HL-60 (cell line): ENCODE results near the gene BMAL1.

ENCODE experiments used
- CTCF ChIP-seq: IDR thresholded peaks from one replicate; pipeline ENCODE4 v1.5.1; 2011; ENCODE audit warnings: low read length, control low read depth, inconsistent platforms; ENCODE audit not compliant: insufficient read depth
- GABPA ChIP-seq: IDR thresholded peaks from 2 replicates; pipeline ENCODE4 v1.6.1; 2012; ENCODE audit warnings: low read depth
- POLR2AphosphoS5 ChIP-seq: IDR thresholded peaks from 2 replicates; pipeline ENCODE4 v1.6.1; 2012; ENCODE audit warnings: low read depth
- REST ChIP-seq: IDR thresholded peaks from 2 replicates; pipeline ENCODE4 v1.6.1; 2012; ENCODE audit warnings: low read depth; ENCODE audit not compliant: insufficient replicate concordance
- SPI1 ChIP-seq: IDR thresholded peaks from 2 replicates; pipeline ENCODE4 v1.6.1; 2012; ENCODE audit warnings: low read depth, mild to moderate bottlenecking, borderline replicate concordance

- TF ChIP-seq CTCF, result no peak
- TF ChIP-seq REST, result no peak
- TF ChIP-seq POLR2AphosphoS5, result no peak
- no peak for TF ChIP-seq GABPA
- TF ChIP-seq SPI1, result no peak
These were observed 61.9 kb downstream of the BMAL1 start for GRCh38 chr11:13339195-13340153.
